HG03108 (cell line): Measurements from ENCODE around the gene LINGO4.
"Not testable (repeated sequence)": the region's sequence is repeated elsewhere in the genome, so short reads cannot be mapped to it uniquely, and the experiment has no call there.

ENCODE experiments used
- ATAC-seq: cut with Tn5 transposase; IDR thresholded peaks from one replicate; pipeline ENCODE4 v1.9.1; 2021; ENCODE audit warnings: moderate library complexity; ENCODE audit not compliant: unreplicated experiment

The LINGO4 gene

DNA sequence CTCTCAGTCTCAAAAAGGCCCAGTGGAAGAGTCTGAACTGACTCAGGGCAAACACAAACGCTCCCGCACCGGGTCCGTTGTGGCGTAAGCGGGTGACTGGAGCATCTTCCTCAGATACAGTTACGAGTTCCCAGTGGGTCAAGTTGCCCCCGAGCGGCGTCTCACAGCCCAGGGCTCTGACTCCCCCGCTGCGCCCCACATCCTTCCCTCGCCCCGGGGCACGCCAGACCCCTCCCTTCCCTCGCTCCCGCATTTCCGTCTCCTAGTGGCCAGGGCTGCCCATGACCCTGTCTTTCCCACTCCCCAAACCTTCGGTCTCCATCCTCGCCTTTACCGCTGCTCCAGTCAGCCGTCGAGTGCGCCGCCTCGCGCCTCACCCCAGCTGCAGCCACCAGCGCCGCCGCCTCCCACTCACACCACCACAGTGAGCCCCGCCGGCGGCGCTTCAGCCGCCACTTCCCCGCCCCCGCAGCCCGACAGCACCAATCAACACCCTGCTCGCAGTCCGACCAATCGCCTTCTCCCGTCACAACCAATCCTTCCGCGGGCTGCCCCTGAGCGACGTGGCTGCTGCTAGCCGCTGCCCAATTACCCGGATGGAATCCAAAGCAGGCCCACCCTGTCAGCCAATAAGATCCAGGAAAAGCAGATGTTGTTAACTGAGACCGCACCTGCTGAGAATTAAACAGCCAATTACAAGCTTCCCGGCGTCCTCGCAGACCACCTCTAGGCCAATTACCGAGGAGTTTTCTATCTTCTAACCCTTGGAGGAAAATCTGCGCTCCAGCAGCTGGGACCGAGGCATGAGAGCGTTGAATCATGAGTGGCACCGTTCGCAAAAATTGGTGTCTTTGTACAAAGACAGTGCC lies 14.9 kb downstream of the LINGO4 start, which contains the start of gene TDRKH:
Gene TDRKH (minus strand): TSS at position 430 of the 869 bp plus-strand sequence. CDS start 7,478 bp downstream, outside the sequence.
- peak; percentile 96 for ATAC-seq

- no peak for ATAC-seq
These were observed 17.5 kb downstream of the LINGO4 start for GRCh38 chr1:151787689-151788088.

DNA sequence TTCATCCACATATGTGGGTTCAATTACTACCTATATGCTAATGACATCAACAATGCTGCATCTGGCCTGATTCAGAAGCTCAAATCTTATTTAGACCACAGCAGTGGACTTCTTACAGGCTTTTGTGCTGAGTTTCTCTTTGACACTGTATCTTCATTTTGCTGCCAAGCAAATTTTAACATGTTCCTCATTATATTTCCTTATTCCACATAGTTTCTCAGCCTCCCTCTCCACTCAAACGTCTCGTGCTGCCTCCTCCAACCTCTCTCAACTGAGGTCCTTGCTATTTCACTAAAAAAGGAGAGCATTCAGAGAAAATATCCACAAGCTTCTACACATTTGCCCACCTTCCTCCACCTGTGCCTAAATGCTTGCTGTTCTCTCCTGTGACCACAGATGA lies 21.4 kb downstream of the LINGO4 start:
- ATAC-seq, result no peak

DNA sequence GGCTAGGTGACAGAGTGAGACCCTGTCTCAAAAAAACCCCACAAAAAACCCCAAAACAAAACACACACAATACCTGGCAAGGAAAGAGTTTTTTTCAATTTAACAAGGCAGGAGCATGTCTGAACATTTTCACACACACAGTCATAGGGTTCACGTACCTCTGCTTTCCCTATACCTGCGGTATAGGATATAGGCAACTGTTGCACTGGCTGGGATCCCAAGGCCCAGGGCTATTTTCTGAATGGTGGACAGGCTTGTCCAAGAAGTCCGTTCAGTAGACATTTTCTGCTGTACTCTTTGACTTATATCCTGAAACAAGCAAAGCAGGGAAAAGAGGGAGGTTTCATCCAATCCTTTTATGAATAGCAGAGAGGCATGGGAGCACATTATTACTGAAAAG lies 22.5 kb downstream of the LINGO4 start:
- no peak for ATAC-seq

DNA sequence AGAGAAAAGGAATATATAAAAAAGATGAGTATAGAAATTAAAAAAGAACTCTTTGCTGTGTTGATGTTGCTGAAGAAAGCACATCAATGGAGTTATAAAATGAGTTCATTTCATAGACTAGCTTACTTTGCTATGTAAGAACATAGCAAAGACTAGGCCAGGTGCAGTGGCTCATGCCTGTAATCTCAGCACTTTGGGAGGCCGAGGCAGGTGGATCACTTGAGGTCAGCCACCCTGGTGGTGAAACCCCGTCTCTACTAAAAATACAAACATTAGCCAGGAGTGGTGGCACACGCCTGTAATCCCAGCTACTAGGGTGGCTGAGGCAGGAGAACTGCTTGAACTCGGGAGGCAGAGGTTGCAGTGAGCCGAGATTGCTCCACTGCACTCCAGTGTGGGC lies 23.2 kb downstream of the LINGO4 start:
- ATAC-seq, result not testable (repeated sequence)

GRCh38 chr1:151780736-151781135 lies 24.5 kb downstream of the LINGO4 start:
- not testable (repeated sequence) for ATAC-seq

DNA sequence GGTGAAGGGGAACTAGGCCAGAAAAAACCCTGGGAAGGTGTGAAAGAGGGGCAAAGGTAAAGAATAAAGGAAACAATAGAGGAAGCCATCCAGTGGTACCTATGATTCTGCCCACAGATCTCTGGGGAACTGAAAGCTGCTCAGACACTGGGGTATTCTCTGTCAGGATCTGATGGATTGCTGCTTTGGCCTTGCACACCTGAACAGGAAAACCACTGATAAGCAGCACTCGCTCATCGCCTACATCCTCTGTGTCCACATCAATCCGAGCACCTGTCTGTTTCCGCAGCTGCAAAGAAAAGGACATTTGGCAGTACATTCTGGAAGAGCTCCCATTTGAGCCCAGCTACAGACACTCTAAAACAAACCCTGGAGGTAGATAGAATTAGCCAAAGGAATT lies 25.4 kb downstream of the LINGO4 start:
- ATAC-seq, result no peak

DNA sequence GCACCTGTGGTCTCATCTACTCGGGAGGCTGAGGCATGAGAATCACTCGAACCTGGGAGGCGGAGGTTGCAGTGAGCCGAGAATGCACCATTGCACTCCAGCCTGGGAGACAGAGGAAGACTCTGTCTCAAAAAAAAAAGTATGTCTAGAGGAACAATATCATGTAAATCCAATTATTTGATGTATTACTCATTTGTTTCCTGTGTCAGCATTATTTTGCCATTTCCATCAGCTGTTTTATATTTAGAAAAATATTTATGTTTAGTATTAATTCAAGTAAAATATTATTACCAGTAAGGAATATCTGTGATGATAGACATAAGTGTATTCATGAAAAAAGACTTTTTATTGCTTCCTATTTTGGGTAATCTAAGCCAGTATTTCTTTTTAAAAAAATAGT lies 27.9 kb downstream of the LINGO4 start:
- no peak for ATAC-seq

GRCh38 chr1:151776665-151777062 lies 28.6 kb downstream of the LINGO4 start:
- no peak for ATAC-seq

GRCh38 chr1:151775894-151776664 lies 29.1 kb downstream of the LINGO4 start:
- no peak for ATAC-seq

GRCh38 chr1:151774256-151774922 lies 30.8 kb downstream of the LINGO4 start:
- ATAC-seq, result no peak

GRCh38 chr1:151773702-151774101 lies 31.5 kb downstream of the LINGO4 start:
- ATAC-seq, result no peak

- not testable (repeated sequence) for ATAC-seq
These were observed 35.9 kb downstream of the LINGO4 start for GRCh38 chr1:151769270-151769669.

GRCh38 chr1:151768351-151769066 lies 36.7 kb downstream of the LINGO4 start:
- ATAC-seq, result not testable (repeated sequence)

GRCh38 chr1:151763990-151764389 lies 41.2 kb downstream of the LINGO4 start:
- ATAC-seq, result no peak

DNA sequence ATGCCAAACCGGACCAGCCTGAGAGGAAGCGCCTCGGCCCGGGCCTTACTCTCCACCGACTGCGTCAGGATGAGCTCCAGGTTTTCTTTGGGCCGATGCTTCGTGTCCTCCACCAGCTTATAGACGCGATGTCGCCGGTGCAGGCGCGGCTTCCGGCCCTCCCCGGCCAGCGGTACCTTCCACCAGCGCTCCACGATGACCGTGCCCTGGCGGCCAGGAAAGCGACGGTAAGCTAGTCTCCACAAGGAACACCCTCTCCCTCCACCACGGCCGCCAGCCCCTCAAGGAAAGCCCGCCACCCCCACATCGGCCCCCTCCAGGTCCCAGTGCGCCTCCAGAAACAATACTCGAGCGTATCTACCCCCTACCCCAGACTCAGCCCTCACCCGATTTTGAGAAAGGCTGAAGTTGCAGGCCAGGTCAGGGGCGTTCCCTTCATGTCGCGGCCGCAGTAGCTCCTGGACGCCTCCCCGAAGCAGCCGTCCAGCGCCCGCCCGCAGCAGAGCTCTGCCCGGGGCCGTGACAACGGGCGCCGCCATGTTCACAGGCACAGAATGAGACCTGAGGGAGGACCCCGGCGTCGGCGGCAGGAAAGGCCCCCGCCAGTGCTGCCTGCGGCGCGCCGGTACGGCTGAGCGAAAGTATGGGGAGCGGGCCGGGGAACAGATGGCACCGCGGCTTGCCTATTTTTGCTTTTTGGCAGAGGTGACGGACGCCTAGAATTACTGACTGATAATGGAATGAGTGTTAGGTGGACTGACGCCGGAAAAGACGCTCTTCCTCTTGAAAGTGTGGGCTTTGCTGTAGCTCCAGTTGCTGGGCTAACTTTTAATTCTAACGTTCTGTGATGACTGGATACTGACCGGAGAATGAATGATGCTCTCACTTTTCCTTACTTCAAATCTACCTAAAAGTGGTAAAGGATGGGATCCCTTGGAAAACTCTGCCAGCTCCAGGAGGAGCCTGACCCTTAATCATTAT lies 42.0 kb downstream of the LINGO4 start, which contains the start of gene MRPL9:
Gene MRPL9 (minus strand): TSS at position 556 of the 981 bp plus-strand sequence. CDS start 17 bp downstream, at position 539.
- peak; percentile 96 for ATAC-seq

- ATAC-seq, result no peak
These were observed 44.4 kb downstream of the LINGO4 start for GRCh38 chr1:151760597-151761385.

- no peak for ATAC-seq
These were observed 46.0 kb downstream of the LINGO4 start for GRCh38 chr1:151759241-151759640.

GRCh38 chr1:151756291-151756690 lies 48.9 kb downstream of the LINGO4 start:
- ATAC-seq, result no peak
